Inflammatory macrophage (primary cell): ENCODE measurements around the gene TMEM69.
"Not testable (repeated sequence)": the region's sequence is repeated elsewhere in the genome, so short reads cannot be mapped to it uniquely, and the experiment has no call there.

Experiments
- DNase-seq, 2 donors: peaks; one replicate each; pipeline ENCODE4 v3.0.0-alpha.2; 2020 to 2022

The TMEM69 gene

DNA sequence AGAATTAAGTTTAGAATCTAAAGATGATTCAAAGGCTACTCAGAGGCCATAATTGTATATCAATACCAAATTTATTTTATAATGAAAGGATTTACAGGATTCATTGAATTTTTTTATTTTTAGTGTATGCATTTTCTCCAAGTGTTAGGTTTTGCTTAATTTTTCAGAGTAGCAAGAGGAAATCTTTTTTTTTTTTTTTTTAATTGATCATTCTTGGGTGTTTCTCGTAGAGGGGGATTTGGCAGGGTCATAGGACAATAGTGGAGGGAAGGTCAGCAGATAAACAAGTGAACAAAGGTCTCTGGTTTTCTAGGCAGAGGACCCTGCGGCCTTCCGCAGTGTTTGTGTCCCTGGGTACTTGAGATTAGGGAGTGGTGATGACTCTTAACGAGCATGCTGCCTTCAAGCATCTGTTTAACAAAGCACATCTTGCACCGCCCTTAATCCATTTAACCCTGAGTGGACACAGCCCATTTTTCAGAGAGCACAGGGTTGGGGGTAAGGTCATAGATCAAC is 51.7 kb downstream of the TMEM69 start:
- not testable (repeated sequence) for DNase-seq
